DOHH2 (cell line): Measurements from ENCODE around the gene TAAR8.
A peak's percentile ranks its signal among the peaks of the same experiment; 100 is the strongest.

ENCODE experiments used
- H3F3A ChIP-seq: fragments of 200-600 bp; sonication (generic), shearing (Covaris generic); 2 replicates; pipeline ENCODE4 v1.6.0; 2016; ENCODE audit warnings: antibody characterized with exemption, mild to moderate bottlenecking; ENCODE audit not compliant: control insufficient read depth, insufficient read depth
- H3K27ac ChIP-seq: fragments of 200-600 bp; sonication (generic); 2 replicates; pipeline ENCODE4 v1.5.1; 2014; ENCODE audit warnings: low read depth, mild to moderate bottlenecking, low read length, moderate library complexity
- H3K27me3 ChIP-seq: fragments of 200-600 bp; sonication (generic); 2 replicates; pipeline ENCODE4 v1.6.1; 2014; ENCODE audit warnings: mild to moderate bottlenecking, low read length, mixed read lengths; ENCODE audit not compliant: control insufficient read depth
- H3K36me3 ChIP-seq: fragments of 200-600 bp; sonication (generic); 2 replicates; pipeline ENCODE4 v1.6.1; 2014; ENCODE audit warnings: mild to moderate bottlenecking, low read length, moderate library complexity, mixed read lengths; ENCODE audit not compliant: control insufficient read depth
- H3K4me1 ChIP-seq: fragments of 200-600 bp; sonication (generic); 2 replicates; pipeline ENCODE4 v1.6.1; 2014; ENCODE audit warnings: mild to moderate bottlenecking, low read length, mixed read lengths; ENCODE audit not compliant: control insufficient read depth
- H3K4me2 ChIP-seq: fragments of 200-600 bp; sonication (generic); 2 replicates; pipeline ENCODE4 v1.6.0; 2014; ENCODE audit warnings: mild to moderate bottlenecking, low read length, moderate library complexity
- H3K4me3 ChIP-seq: fragments of 200-600 bp; sonication (generic); 2 replicates; pipeline ENCODE4 v1.5.1; 2014; ENCODE audit warnings: mild to moderate bottlenecking, low read length, mixed read lengths
- H3K79me2 ChIP-seq: fragments of 200-600 bp; sonication (generic); 2 replicates; pipeline ENCODE4 v1.6.1; 2014; ENCODE audit warnings: mild to moderate bottlenecking, low read length, mixed read lengths; ENCODE audit not compliant: control insufficient read depth
- H3K9me2 ChIP-seq: fragments of 200-600 bp; sonication (generic); replicated peaks from 2 replicates; pipeline ENCODE4 v1.6.1; 2014; ENCODE audit warnings: mild to moderate bottlenecking, low read length, mixed read lengths; ENCODE audit not compliant: control insufficient read depth
- H3K9me3 ChIP-seq: fragments of 200-600 bp; sonication (generic); 2 replicates; pipeline ENCODE4 v1.6.1; 2014; ENCODE audit warnings: antibody characterized with exemption, low read length, mixed read lengths; ENCODE audit not compliant: control insufficient read depth, insufficient read depth
- H4K20me1 ChIP-seq: fragments of 200-600 bp; sonication (generic); 2 replicates; pipeline ENCODE4 v1.6.0; 2014; ENCODE audit warnings: low read depth, mild to moderate bottlenecking, antibody characterized with exemption, low read length, moderate library complexity; ENCODE audit not compliant: control insufficient read depth, insufficient read depth
- CTCF ChIP-seq: fragments of 200-600 bp; sonication (generic); IDR thresholded peaks from one replicate; pipeline ENCODE4 v1.5.1; 2014; ENCODE audit warnings: antibody characterized with exemption, mild to moderate bottlenecking, low read depth, low read length; ENCODE audit not compliant: poor library complexity, severe bottlenecking
- EZH2phosphoT487 ChIP-seq: fragments of 200-600 bp; sonication (generic); IDR thresholded peaks from 2 replicates; pipeline ENCODE4 v1.6.1; 2017; ENCODE audit warnings: borderline replicate concordance, mild to moderate bottlenecking, antibody characterized with exemption, low read length, moderate library complexity, mixed read lengths

Gene TAAR8

GRCh38 chr6:132513831-132514545 is 38.5 kb upstream of the TAAR8 start:
- no peaks in the 10 kb centered on the region for H4K20me1 ChIP-seq
- H3K4me3 ChIP-seq = peak overlapping the region; percentile 84
- H3K27me3 ChIP-seq = no peaks in the 10 kb centered on the region
- peaks cover 9% of the 10 kb centered on the region; the same call in 1 of the 2 replicates for H3F3A ChIP-seq
- H3K27ac ChIP-seq = peak overlapping the region; percentile 88
- H3K9me2 ChIP-seq = no peaks in the 10 kb centered on the region
- H3K4me1 ChIP-seq = peaks cover 46% of the 10 kb centered on the region
- H3K9me3 ChIP-seq = no peaks in the 10 kb centered on the region
- TF ChIP-seq CTCF (no peak), EZH2phosphoT487 (no peak)
- peaks cover 29% of the 10 kb centered on the region for H3K36me3 ChIP-seq
- peak overlapping the region; percentile 93 for H3K4me2 ChIP-seq
- H3K79me2 ChIP-seq = peaks cover 47% of the 10 kb centered on the region

GRCh38 chr6:132515386-132515785 is 37.1 kb upstream of the TAAR8 start:
- H3K27me3 ChIP-seq = no peaks in the 10 kb centered on the region
- H3K9me2 ChIP-seq = no peaks in the 10 kb centered on the region
- H3K4me1 ChIP-seq = peaks cover 35% of the 10 kb centered on the region
- H3K36me3 ChIP-seq = peaks cover 19% of the 10 kb centered on the region
- TF ChIP-seq EZH2phosphoT487 = no peak
- TF ChIP-seq CTCF = no peak
- H4K20me1 ChIP-seq = no peaks in the 10 kb centered on the region
- H3K79me2 ChIP-seq = peaks cover 33% of the 10 kb centered on the region
- no peak overlapping the region for H3K4me3 ChIP-seq
- peaks cover 9% of the 10 kb centered on the region; the same call in 1 of the 2 replicates for H3F3A ChIP-seq
- H3K27ac ChIP-seq = no peak overlapping the region
- no peaks in the 10 kb centered on the region for H3K9me3 ChIP-seq
- no peak overlapping the region for H3K4me2 ChIP-seq

GRCh38 chr6:132520953-132521352 is 31.5 kb upstream of the TAAR8 start:
- Histone ChIP-seq H4K20me1 (no peaks in the 10 kb centered on the region), H3K79me2 (no peaks in the 10 kb centered on the region), H3F3A (no peaks in the 10 kb centered on the region), H3K27me3 (no peaks in the 10 kb centered on the region), H3K27ac (no peak overlapping the region), H3K9me3 (no peaks in the 10 kb centered on the region), H3K36me3 (no peaks in the 10 kb centered on the region), H3K4me3 (no peak overlapping the region), H3K4me1 (peaks cover 5% of the 10 kb centered on the region; the same call in 1 of the 2 replicates), H3K4me2 (no peak overlapping the region), H3K9me2 (no peaks in the 10 kb centered on the region)
- TF ChIP-seq EZH2phosphoT487 (no peak), CTCF (no peak)
